ENCODE results near the gene GUCA1A.

DNA sequence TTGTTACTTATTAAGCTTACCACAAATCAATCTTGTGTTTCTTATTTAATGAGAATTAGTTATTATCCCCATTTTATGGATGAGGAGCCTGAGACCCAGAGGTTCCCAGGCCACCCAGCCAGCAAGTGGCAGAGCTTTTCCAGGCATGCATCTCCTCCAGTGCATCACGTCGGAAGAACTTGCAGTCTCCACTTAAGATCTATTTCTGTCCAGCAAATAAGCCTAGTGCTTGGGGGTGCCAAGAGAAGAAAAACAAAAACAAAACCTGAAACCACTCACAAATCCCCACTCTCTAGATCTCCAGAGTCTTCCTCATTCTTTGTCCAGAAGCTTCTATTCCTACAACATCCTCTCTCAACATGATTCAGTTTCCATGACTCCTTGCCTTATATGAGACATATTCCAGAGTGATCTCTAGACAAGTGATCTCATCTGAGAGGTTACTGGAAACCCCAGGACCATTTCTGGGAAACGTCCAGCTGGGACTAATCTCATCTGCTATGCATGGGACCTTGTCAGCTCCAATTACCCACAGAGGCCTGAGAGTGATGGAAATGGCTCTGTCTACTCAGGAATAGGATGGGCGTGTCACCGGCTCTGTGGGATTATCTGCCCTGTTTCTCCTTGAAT lies 17.5 kb downstream of the GUCA1A start:
- TF ChIP-seq CTCF (IDR thresholded peaks at IDR 0.05; ENCODE audit: low read depth, low read length) (no peak), EZH2phosphoT487 (IDR thresholded peaks at IDR 0.05; ENCODE audit: low read depth) (no peak)

All from OCI-LY3 (cell line).